WTC11 (cell line): ENCODE results near the gene PTPRN2. TPM values are rescaled to one million over a fixed set of nuclear protein-coding genes. Genes with fewer than 3 reads are reported as not detected.

ENCODE experiments used
- ATAC-seq: fragments of 200-7000 bp; cut with Tn5 transposase; 2 replicates; pipeline ENCODE4 v1.10.0; 2021; ENCODE audit warnings: mild to moderate bottlenecking, moderate library complexity
- CTCF ChIA-PET: fragments of 300-600 bp; sonication (Branson Sonifier 250); formaldehyde crosslinking; loops from one replicate; lab custom pipeline; 2021; ENCODE audit warnings: antibody characterized with exemption; lab: Charles Lee
- POLR2A ChIA-PET: fragments of 350-600 bp; sonication (Branson Sonifier 250); formaldehyde crosslinking; loops from one replicate; lab custom pipeline; 2021; ENCODE audit warnings: antibody characterized with exemption; lab: Charles Lee
- DNase-seq: peaks from one replicate; pipeline ENCODE4 v3.0.0; 2021; ENCODE audit warnings: low spot score
- H3K27ac Mint-ChIP-seq: 2 replicates; pipeline ENCODE4 v1.8.0; 2021; ENCODE audit warnings: mixed read lengths
- H3K27me3 Mint-ChIP-seq: 2 replicates; pipeline ENCODE4 v1.8.0; 2021; ENCODE audit warnings: low read depth, mild to moderate bottlenecking, moderate library complexity, mixed read lengths
- H3K36me3 Mint-ChIP-seq: 2 replicates; pipeline ENCODE4 v1.8.0; 2021; ENCODE audit warnings: mixed read lengths
- H3K4me1 Mint-ChIP-seq: 2 replicates; pipeline ENCODE4 v1.8.0; 2022; ENCODE audit warnings: mixed read lengths
- H3K4me3 Mint-ChIP-seq: 2 replicates; pipeline ENCODE4 v1.8.0; 2021; ENCODE audit warnings: mild to moderate bottlenecking, moderate library complexity, mixed read lengths
- H3K9me3 Mint-ChIP-seq: 2 replicates; pipeline ENCODE4 v1.8.0; 2021; ENCODE audit warnings: mixed read lengths
- ATF3 ChIP-seq: sonication (generic); formaldehyde crosslinking; conservative IDR thresholded peaks from 2 replicates; pipeline ENCODE4 v1.8.1; 2022; ENCODE audit warnings: mild to moderate bottlenecking, missing genetic modification reagents
- CBFB ChIP-seq: sonication (generic); formaldehyde crosslinking; IDR thresholded peaks from 2 replicates; pipeline ENCODE4 v1.8.1; 2022; ENCODE audit warnings: mild to moderate bottlenecking, low read depth, missing genetic modification reagents
- ELF4 ChIP-seq: sonication (generic); formaldehyde crosslinking; IDR thresholded peaks from 2 replicates; pipeline ENCODE4 v1.8.1; 2022; ENCODE audit warnings: low read depth, mild to moderate bottlenecking, moderate library complexity, missing genetic modification reagents
- FOXJ3 ChIP-seq: sonication (generic); formaldehyde crosslinking; IDR thresholded peaks from 2 replicates; pipeline ENCODE4 v1.9.0; 2021; ENCODE audit warnings: missing genetic modification reagents, mild to moderate bottlenecking, borderline replicate concordance
- FOXP1 ChIP-seq: sonication (generic); formaldehyde crosslinking; IDR thresholded peaks from 2 replicates; pipeline ENCODE4 v1.8.0; 2022; ENCODE audit warnings: missing genetic modification reagents, mild to moderate bottlenecking, moderate library complexity, borderline replicate concordance
- IRF2 ChIP-seq: sonication (generic); formaldehyde crosslinking; IDR thresholded peaks from 2 replicates; pipeline ENCODE4 v1.8.0; 2022; ENCODE audit warnings: low read depth, missing genetic modification reagents, borderline replicate concordance
- NFE2L1 ChIP-seq: sonication (generic); formaldehyde crosslinking; IDR thresholded peaks from 2 replicates; pipeline ENCODE4 v1.8.1; 2023; ENCODE audit warnings: missing genetic modification reagents
- PRRX2 ChIP-seq: fragments of 250-450 bp; sonication (Bioruptor Pico); IDR thresholded peaks from 2 replicates; pipeline ENCODE4 v1.8.0; 2021; ENCODE audit warnings: mild to moderate bottlenecking
- RELA ChIP-seq: sonication (generic); formaldehyde crosslinking; IDR thresholded peaks from 2 replicates; pipeline ENCODE4 v1.8.1; 2022; ENCODE audit warnings: missing genetic modification reagents, mild to moderate bottlenecking, borderline replicate concordance
- TCF7 ChIP-seq: sonication (generic); formaldehyde crosslinking; IDR thresholded peaks from 2 replicates; pipeline ENCODE4 v1.8.0; 2022; ENCODE audit warnings: mild to moderate bottlenecking, low read depth, missing genetic modification reagents, moderate library complexity
- ZNF121 ChIP-seq: sonication (generic); formaldehyde crosslinking; IDR thresholded peaks from 2 replicates; pipeline ENCODE4 v1.8.0; 2023; ENCODE audit warnings: missing genetic modification reagents
- ZNF219 ChIP-seq: sonication (generic); formaldehyde crosslinking; IDR thresholded peaks from 2 replicates; pipeline ENCODE4 v1.8.0; 2023; ENCODE audit warnings: missing genetic modification reagents, mild to moderate bottlenecking, borderline replicate concordance
- ZNF232 ChIP-seq: sonication (generic); formaldehyde crosslinking; IDR thresholded peaks from 2 replicates; pipeline ENCODE4 v1.8.0; 2022; ENCODE audit warnings: mild to moderate bottlenecking, missing genetic modification reagents
- ZNF263 ChIP-seq: sonication (generic); formaldehyde crosslinking; IDR thresholded peaks from 2 replicates; pipeline ENCODE4 v1.8.1; 2022; ENCODE audit warnings: low read depth, mild to moderate bottlenecking, moderate library complexity, missing genetic modification reagents
- total RNA-seq: library from RNA; stranded (reverse); gene quantifications from 3 replicates; pipeline ENCODE4 v1.2.3, GENCODE V29; 2021
- TF ChIP-seq, protein P1 (sequence below): sonication (generic); formaldehyde crosslinking; IDR thresholded peaks from 2 replicates; pipeline ENCODE4 v1.8.1; 2023; ENCODE audit warnings: mild to moderate bottlenecking, missing genetic modification reagents, moderate library complexity
- TF ChIP-seq, protein P2 (sequence below): sonication (generic); formaldehyde crosslinking; IDR thresholded peaks from 2 replicates; pipeline ENCODE4 v1.8.0; 2022; ENCODE audit warnings: mild to moderate bottlenecking, missing genetic modification reagents
- TF ChIP-seq, protein P3 (sequence below): sonication (generic); formaldehyde crosslinking; IDR thresholded peaks from 2 replicates; pipeline ENCODE4 v1.8.1; 2022; ENCODE audit warnings: missing genetic modification reagents, borderline replicate concordance
- TF ChIP-seq, protein P4 (sequence below): fragments of 250-450 bp; sonication (Bioruptor Pico); IDR thresholded peaks from 2 replicates; pipeline ENCODE4 v1.9.0; 2021; ENCODE audit warnings: mild to moderate bottlenecking
- TF ChIP-seq, protein P5 (sequence below): fragments of 250-450 bp; sonication (Bioruptor Pico); IDR thresholded peaks from 2 replicates; pipeline ENCODE4 v2.1.2; 2022; ENCODE audit warnings: mild to moderate bottlenecking, moderate library complexity

PTPRN2 gene
- total RNA-seq, 1 experiment from 2014 or later: 4.7 TPM

- TF ChIP-seq, protein P1, sequence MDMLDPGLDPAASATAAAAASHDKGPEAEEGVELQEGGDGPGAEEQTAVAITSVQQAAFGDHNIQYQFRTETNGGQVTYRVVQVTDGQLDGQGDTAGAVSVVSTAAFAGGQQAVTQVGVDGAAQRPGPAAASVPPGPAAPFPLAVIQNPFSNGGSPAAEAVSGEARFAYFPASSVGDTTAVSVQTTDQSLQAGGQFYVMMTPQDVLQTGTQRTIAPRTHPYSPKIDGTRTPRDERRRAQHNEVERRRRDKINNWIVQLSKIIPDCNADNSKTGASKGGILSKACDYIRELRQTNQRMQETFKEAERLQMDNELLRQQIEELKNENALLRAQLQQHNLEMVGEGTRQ: no peak
- TF ChIP-seq ATF3 (CRISPR knock-in tag): no peak
- no peak for TF ChIP-seq RELA (CRISPR knock-in tag)
- TF ChIP-seq IRF2 (CRISPR knock-in tag): no peak
- no peak for TF ChIP-seq ZNF121 (CRISPR knock-in tag)
- no peak for TF ChIP-seq FOXJ3 (CRISPR knock-in tag)
- TF ChIP-seq ZNF263 (CRISPR knock-in tag): no peak
- TF ChIP-seq FOXP1 (CRISPR knock-in tag): no peak
- TF ChIP-seq ZNF232 (CRISPR knock-in tag): no peak
- TF ChIP-seq TCF7 (CRISPR knock-in tag): no peak
- ATAC-seq (no peak), DNase-seq (no peak)
- peaks cover 11% of the 10 kb centered on the region for H3K4me1 Mint-ChIP-seq
- ChIA-PET POLR2A (no interaction called here), CTCF (interaction anchor here (1.1 kb wide), 1 partner anchor 14 kb away, joined by 3 read pairs; no protein-coding TSS in a partner anchor)
- H3K4me3 Mint-ChIP-seq: peak overlapping the region; percentile 74
- peaks cover 35% of the 10 kb centered on the region for H3K27me3 Mint-ChIP-seq
- H3K36me3 Mint-ChIP-seq: peaks cover 2% of the 10 kb centered on the region; the same call in 1 of the 2 replicates
- no peak overlapping the region for H3K27ac Mint-ChIP-seq
- peaks cover 7% of the 10 kb centered on the region for H3K9me3 Mint-ChIP-seq
Measured at GRCh38 chr7:158585721-158586498, 1.7 kb downstream of the PTPRN2 start.

- Mint-ChIP-seq H3K9me3 (peaks cover 22% of the 10 kb centered on the region), H3K27ac (no peak overlapping the region), H3K27me3 (peaks cover 46% of the 10 kb centered on the region), H3K4me1 (peaks cover 11% of the 10 kb centered on the region), H3K36me3 (peaks cover 16% of the 10 kb centered on the region), H3K4me3 (no peak overlapping the region)
- TF ChIP-seq ATF3 (CRISPR knock-in tag): no peak
- TF ChIP-seq, protein P2, sequence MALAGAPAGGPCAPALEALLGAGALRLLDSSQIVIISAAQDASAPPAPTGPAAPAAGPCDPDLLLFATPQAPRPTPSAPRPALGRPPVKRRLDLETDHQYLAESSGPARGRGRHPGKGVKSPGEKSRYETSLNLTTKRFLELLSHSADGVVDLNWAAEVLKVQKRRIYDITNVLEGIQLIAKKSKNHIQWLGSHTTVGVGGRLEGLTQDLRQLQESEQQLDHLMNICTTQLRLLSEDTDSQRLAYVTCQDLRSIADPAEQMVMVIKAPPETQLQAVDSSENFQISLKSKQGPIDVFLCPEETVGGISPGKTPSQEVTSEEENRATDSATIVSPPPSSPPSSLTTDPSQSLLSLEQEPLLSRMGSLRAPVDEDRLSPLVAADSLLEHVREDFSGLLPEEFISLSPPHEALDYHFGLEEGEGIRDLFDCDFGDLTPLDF (CRISPR knock-in tag): no peak
- TF ChIP-seq ZNF219 (CRISPR knock-in tag): no peak
- TF ChIP-seq ELF4 (CRISPR knock-in tag): no peak
- no peak for TF ChIP-seq CBFB
- TF ChIP-seq ZNF232 (CRISPR knock-in tag): no peak
- TF ChIP-seq, protein P3, sequence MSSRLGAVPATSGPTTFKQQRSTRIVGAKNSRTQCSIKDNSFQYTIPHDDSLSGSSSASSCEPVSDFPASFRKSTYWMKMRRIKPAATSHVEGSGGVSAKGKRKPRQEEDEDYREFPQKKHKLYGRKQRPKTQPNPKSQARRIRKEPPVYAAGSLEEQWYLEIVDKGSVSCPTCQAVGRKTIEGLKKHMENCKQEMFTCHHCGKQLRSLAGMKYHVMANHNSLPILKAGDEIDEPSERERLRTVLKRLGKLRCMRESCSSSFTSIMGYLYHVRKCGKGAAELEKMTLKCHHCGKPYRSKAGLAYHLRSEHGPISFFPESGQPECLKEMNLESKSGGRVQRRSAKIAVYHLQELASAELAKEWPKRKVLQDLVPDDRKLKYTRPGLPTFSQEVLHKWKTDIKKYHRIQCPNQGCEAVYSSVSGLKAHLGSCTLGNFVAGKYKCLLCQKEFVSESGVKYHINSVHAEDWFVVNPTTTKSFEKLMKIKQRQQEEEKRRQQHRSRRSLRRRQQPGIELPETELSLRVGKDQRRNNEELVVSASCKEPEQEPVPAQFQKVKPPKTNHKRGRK (CRISPR knock-in tag): no peak
- TF ChIP-seq NFE2L1 (CRISPR knock-in tag): no peak
- POLR2A ChIA-PET: no interaction called here
- CTCF ChIA-PET: no interaction called here
- ATAC-seq (no peak), DNase-seq (no peak)
Measured at GRCh38 chr7:158584407-158584806, 3.2 kb downstream of the PTPRN2 start.

GRCh38 chr7:158583810-158584209 lies 3.8 kb downstream of the PTPRN2 start:
- POLR2A ChIA-PET: interaction anchor here (0.8 kb wide), 1 partner anchor 20 kb away, joined by 4 read pairs; no protein-coding TSS in a partner anchor
- DNase-seq: no peak
- TF ChIP-seq, protein P4, sequence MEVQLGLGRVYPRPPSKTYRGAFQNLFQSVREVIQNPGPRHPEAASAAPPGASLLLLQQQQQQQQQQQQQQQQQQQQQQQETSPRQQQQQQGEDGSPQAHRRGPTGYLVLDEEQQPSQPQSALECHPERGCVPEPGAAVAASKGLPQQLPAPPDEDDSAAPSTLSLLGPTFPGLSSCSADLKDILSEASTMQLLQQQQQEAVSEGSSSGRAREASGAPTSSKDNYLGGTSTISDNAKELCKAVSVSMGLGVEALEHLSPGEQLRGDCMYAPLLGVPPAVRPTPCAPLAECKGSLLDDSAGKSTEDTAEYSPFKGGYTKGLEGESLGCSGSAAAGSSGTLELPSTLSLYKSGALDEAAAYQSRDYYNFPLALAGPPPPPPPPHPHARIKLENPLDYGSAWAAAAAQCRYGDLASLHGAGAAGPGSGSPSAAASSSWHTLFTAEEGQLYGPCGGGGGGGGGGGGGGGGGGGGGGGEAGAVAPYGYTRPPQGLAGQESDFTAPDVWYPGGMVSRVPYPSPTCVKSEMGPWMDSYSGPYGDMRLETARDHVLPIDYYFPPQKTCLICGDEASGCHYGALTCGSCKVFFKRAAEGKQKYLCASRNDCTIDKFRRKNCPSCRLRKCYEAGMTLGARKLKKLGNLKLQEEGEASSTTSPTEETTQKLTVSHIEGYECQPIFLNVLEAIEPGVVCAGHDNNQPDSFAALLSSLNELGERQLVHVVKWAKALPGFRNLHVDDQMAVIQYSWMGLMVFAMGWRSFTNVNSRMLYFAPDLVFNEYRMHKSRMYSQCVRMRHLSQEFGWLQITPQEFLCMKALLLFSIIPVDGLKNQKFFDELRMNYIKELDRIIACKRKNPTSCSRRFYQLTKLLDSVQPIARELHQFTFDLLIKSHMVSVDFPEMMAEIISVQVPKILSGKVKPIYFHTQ: no peak
- no peak for TF ChIP-seq PRRX2 (CRISPR knock-in tag)
- TF ChIP-seq, protein P5, sequence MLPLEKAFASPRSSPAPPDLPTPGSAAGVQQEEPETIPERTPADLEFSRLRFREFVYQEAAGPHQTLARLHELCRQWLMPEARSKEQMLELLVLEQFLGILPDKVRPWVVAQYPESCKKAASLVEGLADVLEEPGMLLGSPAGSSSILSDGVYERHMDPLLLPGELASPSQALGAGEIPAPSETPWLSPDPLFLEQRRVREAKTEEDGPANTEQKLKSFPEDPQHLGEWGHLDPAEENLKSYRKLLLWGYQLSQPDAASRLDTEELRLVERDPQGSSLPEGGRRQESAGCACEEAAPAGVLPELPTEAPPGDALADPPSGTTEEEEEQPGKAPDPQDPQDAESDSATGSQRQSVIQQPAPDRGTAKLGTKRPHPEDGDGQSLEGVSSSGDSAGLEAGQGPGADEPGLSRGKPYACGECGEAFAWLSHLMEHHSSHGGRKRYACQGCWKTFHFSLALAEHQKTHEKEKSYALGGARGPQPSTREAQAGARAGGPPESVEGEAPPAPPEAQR: no peak
- TF ChIP-seq, protein P1: no peak

More at GRCh38 chr7:158583810-158584209, 3.8 kb downstream of the PTPRN2 start:
- CTCF ChIA-PET: interaction anchor here (1.5 kb wide), 1 partner anchor 88 kb away, joined by 5 read pairs; no protein-coding TSS in a partner anchor
- H3K4me1 Mint-ChIP-seq: peaks cover 9% of the 10 kb centered on the region
- no peak for ATAC-seq
- H3K27me3 Mint-ChIP-seq: peaks cover 46% of the 10 kb centered on the region
- peaks cover 19% of the 10 kb centered on the region for H3K36me3 Mint-ChIP-seq
- H3K4me3 Mint-ChIP-seq: no peak overlapping the region
- peaks cover 26% of the 10 kb centered on the region for H3K9me3 Mint-ChIP-seq
- H3K27ac Mint-ChIP-seq: no peak overlapping the region
